Hepatocyte (in vitro differentiated cells): Measurements from ENCODE around the gene SLC38A5. TPM values are rescaled to one million over a fixed set of nuclear protein-coding genes. Genes with fewer than 3 reads are reported as not detected.

ENCODE experiments used
- DNase-seq: peaks from one replicate; pipeline ENCODE4 v3.0.0-alpha.2; 2016; ENCODE audit warnings: low spot score
- H2AFZ ChIP-seq: fragments of 200-600 bp; sonication (generic); 2 replicates; pipeline ENCODE4 v1.6.0; 2016; ENCODE audit warnings: antibody characterized with exemption, mild to moderate bottlenecking
- H3K27ac ChIP-seq: fragments of 200-600 bp; sonication (generic); 2 replicates; pipeline ENCODE4 v1.5.1; 2016; ENCODE audit warnings: mild to moderate bottlenecking
- H3K27me3 ChIP-seq: fragments of 200-600 bp; sonication (generic); 2 replicates; pipeline ENCODE4 v1.6.1; 2016
- H3K36me3 ChIP-seq: fragments of 200-600 bp; sonication (generic); replicated peaks from 2 replicates; pipeline ENCODE4 v1.5.1; 2016; ENCODE audit warnings: low read depth; ENCODE audit not compliant: insufficient read depth
- H3K4me1 ChIP-seq: fragments of 200-600 bp; sonication (generic); 2 replicates; pipeline ENCODE4 v1.5.1; 2016; ENCODE audit warnings: mild to moderate bottlenecking, moderate library complexity; ENCODE audit not compliant: insufficient read depth
- H3K4me2 ChIP-seq: fragments of 200-600 bp; sonication (generic); 2 replicates; pipeline ENCODE4 v1.6.0; 2016
- H3K4me3 ChIP-seq: fragments of 200-600 bp; sonication (generic); 2 replicates; pipeline ENCODE4 v1.5.1; 2016; ENCODE audit warnings: mild to moderate bottlenecking
- H3K79me2 ChIP-seq: fragments of 200-600 bp; sonication (generic); 2 replicates; pipeline ENCODE4 v1.6.0; 2017; ENCODE audit warnings: mild to moderate bottlenecking
- H3K9me2 ChIP-seq: fragments of 200-600 bp; sonication (generic); replicated peaks from 2 replicates; pipeline ENCODE4 v1.6.0; 2017; ENCODE audit warnings: mild to moderate bottlenecking; ENCODE audit not compliant: insufficient read depth
- H3K9me3 ChIP-seq: fragments of 200-600 bp; sonication (generic); 2 replicates; pipeline ENCODE4 v1.5.1; 2016; ENCODE audit warnings: low read depth, mild to moderate bottlenecking
- H4K20me1 ChIP-seq: fragments of 200-600 bp; sonication (generic); 2 replicates; pipeline ENCODE4 v1.6.0; 2016; ENCODE audit warnings: mild to moderate bottlenecking; ENCODE audit not compliant: insufficient read depth, poor library complexity, severe bottlenecking
- CTCF ChIP-seq: fragments of 200-600 bp; sonication (generic); IDR thresholded peaks from 2 replicates; pipeline ENCODE4 v1.5.1; 2016; ENCODE audit warnings: antibody characterized with exemption, mild to moderate bottlenecking; ENCODE audit not compliant: poor library complexity
- EZH2 ChIP-seq: fragments of 200-600 bp; sonication (generic); IDR thresholded peaks from 2 replicates; pipeline ENCODE4 v1.6.1; 2016; ENCODE audit warnings: antibody characterized with exemption, mild to moderate bottlenecking, borderline replicate concordance
- EZH2phosphoT487 ChIP-seq: fragments of 200-600 bp; sonication (generic); IDR thresholded peaks from one replicate; pipeline ENCODE4 v1.6.1; 2018; ENCODE audit warnings: antibody characterized with exemption, mild to moderate bottlenecking, low read depth, moderate library complexity; ENCODE audit not compliant: unreplicated experiment, severe bottlenecking
- WGBS: methylation state at CpG from one replicate; pipeline ENCODE4 v1.1.6; 2016; ENCODE audit warnings: low lambda C conversion rate; ENCODE audit errors: missing lambda C conversion rate; 5-methylcytosine and 5-hydroxymethylcytosine counted together
- polyA plus RNA-seq: library from polyadenylated mRNA; unstranded; fragments of >200 nt; fragmentation: Nextera tagmentation; extraction: Ambion mirVana; gene quantifications from 2 replicates; pipeline ENCODE4 v1.2.1, GENCODE V29; 2016
- total RNA-seq: library from RNA; depleted of rRNA; stranded (reverse); fragments of >200 nt; gene quantifications from 2 replicates; pipeline ENCODE4 v1.2.3, GENCODE V29; 2014

Gene SLC38A5
- total and polyA plus RNA-seq, 2 experiments from 2014 or later, result 14.5 to 17.8 TPM

DNA sequence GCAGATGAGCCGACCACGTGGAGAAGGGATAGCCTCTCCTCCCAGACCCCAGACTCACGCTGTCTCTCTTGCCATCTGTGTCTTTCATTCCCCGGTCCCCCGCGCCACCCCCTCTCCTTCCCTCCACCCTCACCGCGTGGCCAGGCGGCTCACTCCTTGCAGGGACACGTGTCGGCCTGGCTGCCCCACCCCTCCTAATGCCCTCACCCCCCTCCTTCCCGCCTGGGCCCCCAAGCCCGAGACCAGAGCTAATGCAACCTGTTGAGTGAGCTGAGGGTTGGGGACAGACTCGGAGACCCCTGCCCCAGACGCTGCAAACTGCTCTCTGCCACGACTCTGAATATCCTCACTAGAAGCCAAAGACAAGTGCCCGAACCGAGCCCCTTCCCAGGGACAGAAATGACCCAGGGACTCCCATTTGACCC lies 1.8 kb downstream of the SLC38A5 start:
- H3K9me2 ChIP-seq, result no peaks in the 10 kb centered on the region
- no peaks in the 10 kb centered on the region for H3K27me3 ChIP-seq
- WGBS, result 41% methylated on average over 10 of the region's 18 CpGs
- H3K4me1 ChIP-seq, result no peaks in the 10 kb centered on the region
- DNase-seq, result no peak
- no peak overlapping the region for H3K4me3 ChIP-seq
- H3K36me3 ChIP-seq, result no peaks in the 10 kb centered on the region
- peak overlapping the region; percentile 71 for H3K4me2 ChIP-seq
- no peak overlapping the region for H3K27ac ChIP-seq
- no peaks in the 10 kb centered on the region for H3K9me3 ChIP-seq
- no peaks in the 10 kb centered on the region for H4K20me1 ChIP-seq
- TF ChIP-seq CTCF (no peak), EZH2 (no peak), EZH2phosphoT487 (no peak)
- no peak overlapping the region for H2AFZ ChIP-seq
- no peaks in the 10 kb centered on the region for H3K79me2 ChIP-seq

- Histone ChIP-seq H3K9me2 (no peaks in the 10 kb centered on the region), H2AFZ (no peak overlapping the region), H3K9me3 (no peaks in the 10 kb centered on the region), H3K4me1 (no peaks in the 10 kb centered on the region), H4K20me1 (no peaks in the 10 kb centered on the region), H3K27ac (no peak overlapping the region), H3K36me3 (no peaks in the 10 kb centered on the region), H3K79me2 (no peaks in the 10 kb centered on the region), H3K4me3 (no peak overlapping the region), H3K4me2 (peak overlapping the region; percentile 71), H3K27me3 (no peaks in the 10 kb centered on the region)
- no peak for TF ChIP-seq EZH2
- 63% methylated on average over 6 of the region's 10 CpGs for WGBS
- DNase-seq, result no peak
These were observed 2.7 kb downstream of the SLC38A5 start for GRCh38 chrX:48467281-48467761.

GRCh38 chrX:48466696-48467095 lies 3.4 kb downstream of the SLC38A5 start:
- no peak for TF ChIP-seq CTCF
- no peak for TF ChIP-seq EZH2
- no peak overlapping the region for H3K4me3 ChIP-seq
- H3K4me1 ChIP-seq, result no peaks in the 10 kb centered on the region
- no peaks in the 10 kb centered on the region for H3K9me3 ChIP-seq
- no peaks in the 10 kb centered on the region for H3K27me3 ChIP-seq
- no peak overlapping the region for H3K27ac ChIP-seq
- no peak for DNase-seq
- no peak overlapping the region for H3K4me2 ChIP-seq
- WGBS, result 87% methylated on average over 7 of the region's 10 CpGs
- H2AFZ ChIP-seq, result no peak overlapping the region
- no peaks in the 10 kb centered on the region for H4K20me1 ChIP-seq
- no peaks in the 10 kb centered on the region for H3K79me2 ChIP-seq
- no peaks in the 10 kb centered on the region for H3K36me3 ChIP-seq
- H3K9me2 ChIP-seq, result no peaks in the 10 kb centered on the region

GRCh38 chrX:48465336-48465933 lies 4.6 kb downstream of the SLC38A5 start:
- H3K27me3 ChIP-seq, result no peaks in the 10 kb centered on the region
- no peak overlapping the region for H3K4me3 ChIP-seq
- H3K4me2 ChIP-seq, result no peak overlapping the region
- DNase-seq, result no peak
- no peaks in the 10 kb centered on the region for H3K4me1 ChIP-seq
- no peaks in the 10 kb centered on the region for H3K9me2 ChIP-seq
- H2AFZ ChIP-seq, result no peak overlapping the region
- no peaks in the 10 kb centered on the region for H3K79me2 ChIP-seq
- H3K27ac ChIP-seq, result no peak overlapping the region
- no peaks in the 10 kb centered on the region for H4K20me1 ChIP-seq
- 72% methylated on average over 10 of the region's 10 CpGs for WGBS
- no peaks in the 10 kb centered on the region for H3K9me3 ChIP-seq
- no peaks in the 10 kb centered on the region for H3K36me3 ChIP-seq
- TF ChIP-seq EZH2phosphoT487 (no peak), EZH2 (no peak), CTCF (no peak)
